Ectodermal cell (in vitro differentiated cells): ENCODE measurements around the gene HS3ST4.

Experiments used
- H3K27ac ChIP-seq: 2 replicates; pipeline ENCODE4 v1.7.0; 2013; ENCODE audit warnings: mild to moderate bottlenecking, low read depth, low read length; ENCODE audit not compliant: insufficient read depth, poor library complexity, severe bottlenecking
- H3K27me3 ChIP-seq: 2 replicates; pipeline ENCODE4 v1.7.0; 2013; ENCODE audit warnings: mild to moderate bottlenecking, low read length; ENCODE audit not compliant: insufficient read depth, control insufficient read depth, poor library complexity, severe bottlenecking
- H3K36me3 ChIP-seq: one replicate; pipeline ENCODE4 v1.7.0; 2013; ENCODE audit warnings: low read length; ENCODE audit not compliant: control insufficient read depth, insufficient read depth
- H3K4me1 ChIP-seq: one replicate; pipeline ENCODE4 v1.7.0; 2013; ENCODE audit warnings: low read length; ENCODE audit not compliant: control insufficient read depth, insufficient read depth
- H3K4me3 ChIP-seq: 2 replicates; pipeline ENCODE4 v1.7.0; 2013; ENCODE audit warnings: low read depth, low read length, control low read depth; ENCODE audit not compliant: insufficient read depth
- H3K9me3 ChIP-seq: 2 replicates; pipeline ENCODE4 v1.7.0; 2013; ENCODE audit warnings: mild to moderate bottlenecking, low read length, moderate library complexity; ENCODE audit not compliant: control insufficient read depth
- WGBS, 2 experiments: methylation state at CpG; one replicate each; pipeline ENCODE4 v1.1.7; 2013; ENCODE audit warnings: missing lambda C conversion rate in 2 of 2; 5-methylcytosine and 5-hydroxymethylcytosine counted together

HS3ST4 gene

DNA sequence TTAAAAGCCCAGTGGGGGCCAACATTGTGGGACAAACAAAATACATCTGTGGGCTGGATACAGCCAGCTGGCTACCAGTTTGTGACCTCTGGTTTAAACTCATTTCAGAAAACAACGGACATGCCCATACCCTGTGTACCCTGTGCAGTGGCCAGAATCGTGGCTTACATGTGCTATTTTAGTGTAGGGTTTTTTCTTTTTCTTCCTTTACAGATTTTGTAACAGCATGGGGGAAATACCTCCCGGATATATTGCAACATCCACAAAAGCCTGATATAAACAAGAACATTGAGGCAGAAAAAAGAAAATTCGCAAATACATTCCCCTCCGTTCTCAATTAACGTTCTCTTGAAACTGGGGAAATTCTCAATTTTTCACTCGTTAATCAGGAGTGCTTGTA is 7.3 kb downstream of the HS3ST4 start:
- no peak overlapping the region for H3K27ac ChIP-seq
- no peak overlapping the region for H3K4me3 ChIP-seq
- no peaks in the 10 kb centered on the region for H3K9me3 ChIP-seq
- peaks cover 16% of the 10 kb centered on the region for H3K27me3 ChIP-seq
- peaks cover 1% of the 10 kb centered on the region for H3K4me1 ChIP-seq
- H3K36me3 ChIP-seq: no peaks in the 10 kb centered on the region
- 96% methylated on average over 6 of the region's 7 CpGs for WGBS, 2 experiments

DNA sequence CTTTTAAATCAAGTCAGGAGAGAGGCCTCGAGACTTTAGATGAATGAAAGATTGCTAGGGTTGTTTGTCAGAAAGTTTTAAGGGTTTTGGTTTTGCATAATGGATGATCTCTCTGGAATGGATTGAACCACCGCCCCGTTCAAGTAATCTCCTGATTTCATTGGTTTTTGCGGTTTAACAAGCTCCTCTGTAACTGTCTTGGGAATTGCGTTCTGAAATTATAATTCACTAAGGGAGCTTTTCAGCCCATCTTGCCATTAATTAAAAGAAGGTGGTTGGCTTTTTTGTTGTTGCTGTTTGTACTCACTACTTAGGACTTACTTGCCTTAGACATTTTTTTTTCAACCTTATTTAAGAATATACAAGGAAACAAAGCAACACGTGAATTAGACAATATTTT is 8.8 kb downstream of the HS3ST4 start:
- Histone ChIP-seq H3K27me3 (peaks cover 2% of the 10 kb centered on the region), H3K27ac (no peak overlapping the region), H3K9me3 (no peaks in the 10 kb centered on the region), H3K36me3 (no peaks in the 10 kb centered on the region), H3K4me1 (no peaks in the 10 kb centered on the region), H3K4me3 (no peak overlapping the region)
- 93 to 98% methylated on average over 6 of the region's 6 CpGs for WGBS, 2 experiments

DNA sequence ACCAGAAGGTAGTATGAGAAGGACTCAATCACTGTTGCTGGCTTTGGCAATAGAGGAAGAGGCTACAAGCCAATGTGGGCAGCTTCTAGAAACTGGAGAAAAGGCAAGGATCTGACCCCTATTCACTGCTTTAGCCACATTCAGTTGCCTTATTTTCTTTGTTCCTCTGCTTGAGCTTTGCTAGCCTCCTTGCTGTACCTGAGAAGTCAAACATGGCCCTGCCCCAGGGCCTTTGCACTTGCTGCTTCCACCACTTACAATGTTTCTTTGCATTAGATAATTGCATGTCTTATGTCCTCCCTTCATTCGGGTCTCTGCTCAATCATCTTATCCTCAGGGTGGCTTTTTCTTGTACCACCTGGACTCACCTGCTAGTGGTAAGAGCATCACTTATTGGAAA is 15.8 kb downstream of the HS3ST4 start:
- H3K27ac ChIP-seq: no peak overlapping the region
- no peak overlapping the region for H3K4me3 ChIP-seq
- H3K36me3 ChIP-seq: no peaks in the 10 kb centered on the region
- WGBS, 2 experiments: 92 to 96% methylated on average over 1 of the region's 1 CpG
- no peaks in the 10 kb centered on the region for H3K27me3 ChIP-seq
- no peaks in the 10 kb centered on the region for H3K9me3 ChIP-seq
- H3K4me1 ChIP-seq: peaks cover 6% of the 10 kb centered on the region

DNA sequence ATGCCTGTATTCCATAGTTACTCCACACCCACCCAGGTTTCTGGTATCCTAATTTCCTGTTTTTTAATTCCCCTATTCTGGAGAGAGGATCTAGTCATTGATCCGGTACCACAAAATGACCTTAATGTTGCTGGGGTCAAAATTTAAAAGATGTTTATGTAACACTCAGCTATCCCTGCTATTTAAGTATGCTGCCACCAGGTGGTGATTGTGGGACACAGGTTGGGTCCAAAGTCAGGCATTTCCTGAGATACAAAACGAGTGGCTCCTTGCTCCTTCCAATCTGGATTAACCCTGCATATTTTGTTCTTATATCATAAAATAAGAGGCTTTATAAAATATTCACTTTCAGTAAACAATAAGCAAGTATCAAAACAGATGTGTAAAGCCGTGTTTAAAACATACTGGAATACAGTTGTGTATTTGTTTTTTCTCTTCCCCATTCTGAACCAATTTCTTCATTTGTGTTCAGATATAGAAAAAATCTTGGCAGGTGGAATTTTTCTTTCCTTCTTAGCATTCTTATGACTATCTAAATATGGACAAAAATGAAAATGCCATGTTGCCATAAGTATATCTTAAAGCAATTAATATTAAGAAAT is 16.3 kb downstream of the HS3ST4 start:
- WGBS, 2 experiments: 82 to 94% methylated on average over 2 to 3 of the region's 3 CpGs
- H3K4me3 ChIP-seq: no peak overlapping the region
- H3K4me1 ChIP-seq: peaks cover 6% of the 10 kb centered on the region
- H3K36me3 ChIP-seq: no peaks in the 10 kb centered on the region
- no peaks in the 10 kb centered on the region for H3K27me3 ChIP-seq
- no peak overlapping the region for H3K27ac ChIP-seq
- no peaks in the 10 kb centered on the region for H3K9me3 ChIP-seq

DNA sequence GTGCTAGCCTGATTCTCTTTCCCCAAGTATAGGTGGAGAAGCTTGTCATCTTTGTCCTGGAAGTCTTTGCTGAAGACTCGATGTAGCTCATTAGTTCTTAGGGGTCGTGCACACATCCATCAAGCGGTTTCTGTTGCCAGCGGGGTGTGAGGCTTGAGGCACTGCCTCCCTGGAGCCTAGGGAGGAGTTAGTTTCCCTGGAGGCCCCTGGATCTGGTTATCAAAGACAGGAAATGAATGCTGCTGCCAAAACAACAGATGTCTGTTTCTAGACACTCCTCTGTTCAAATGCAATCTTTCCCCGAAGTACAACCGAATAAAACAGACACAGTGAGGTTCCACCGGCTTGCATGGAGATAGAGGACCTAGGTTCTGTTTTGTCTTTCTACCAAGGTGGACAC is 17.5 kb downstream of the HS3ST4 start:
- H3K4me3 ChIP-seq: no peak overlapping the region
- H3K4me1 ChIP-seq: peaks cover 6% of the 10 kb centered on the region
- H3K36me3 ChIP-seq: no peaks in the 10 kb centered on the region
- 58 to 62% methylated on average over 7 of the region's 7 CpGs for WGBS, 2 experiments
- H3K27me3 ChIP-seq: no peaks in the 10 kb centered on the region
- no peak overlapping the region for H3K27ac ChIP-seq
- H3K9me3 ChIP-seq: no peaks in the 10 kb centered on the region

DNA sequence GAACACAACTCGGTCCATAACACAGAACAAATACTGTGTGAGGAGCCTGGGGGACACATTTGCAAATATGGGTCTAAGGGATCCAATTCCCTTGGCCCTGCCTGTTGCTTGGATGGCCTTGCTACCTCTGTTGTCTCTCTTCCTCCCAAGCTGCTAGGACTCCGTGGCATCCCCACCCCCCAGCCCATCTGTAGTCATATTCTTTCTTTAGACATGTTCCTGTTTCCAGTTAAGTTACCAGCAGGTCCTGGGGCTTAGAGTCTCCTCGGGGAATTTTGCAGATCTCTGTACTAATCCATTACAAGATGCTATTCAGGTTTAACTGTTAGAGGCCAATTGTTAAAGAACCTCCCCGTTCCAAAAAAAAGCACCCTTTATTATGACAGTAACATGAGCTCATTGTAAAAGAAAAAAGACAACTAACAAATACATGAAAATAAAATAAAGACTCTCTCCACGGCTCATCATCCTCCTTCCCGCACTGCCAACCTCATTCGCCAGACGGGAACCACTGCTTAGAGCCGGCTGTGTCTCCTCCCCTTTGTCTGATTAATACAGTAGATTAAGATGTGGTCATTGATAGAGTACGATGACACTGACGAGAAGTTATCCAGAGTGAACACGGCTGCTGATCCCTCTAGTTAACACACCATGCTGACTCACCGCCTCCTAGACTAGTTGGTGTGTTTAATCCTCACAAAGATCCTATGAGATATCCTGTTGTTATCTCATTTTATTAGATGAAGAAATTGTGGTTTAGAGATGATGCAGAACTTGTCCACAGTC is 22.2 kb downstream of the HS3ST4 start:
- H3K9me3 ChIP-seq: no peaks in the 10 kb centered on the region
- no peaks in the 10 kb centered on the region for H3K36me3 ChIP-seq
- H3K27ac ChIP-seq: no peak overlapping the region
- 84 to 89% methylated on average over 13 of the region's 13 CpGs for WGBS, 2 experiments
- H3K4me1 ChIP-seq: peaks cover 5% of the 10 kb centered on the region
- no peaks in the 10 kb centered on the region for H3K27me3 ChIP-seq
- no peak overlapping the region for H3K4me3 ChIP-seq

DNA sequence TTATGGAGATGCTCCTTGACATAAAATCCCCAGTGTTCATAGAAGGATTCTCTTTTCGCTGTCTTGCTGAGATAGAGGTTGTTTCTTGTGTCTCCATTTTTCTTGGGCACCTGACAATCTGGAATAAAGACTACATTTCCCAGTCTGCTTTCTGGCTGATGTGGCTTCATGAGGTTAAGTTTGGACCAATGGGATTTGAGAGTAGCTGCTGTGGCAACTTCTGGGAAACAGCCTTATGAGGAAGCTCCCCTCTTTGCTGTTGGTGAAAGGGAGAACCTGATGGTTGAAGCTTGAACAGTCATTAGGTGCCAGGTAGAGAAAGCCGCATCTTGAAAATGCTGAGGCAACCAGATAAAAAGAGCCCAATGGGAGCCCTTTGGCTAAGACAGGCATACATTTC is 24.4 kb downstream of the HS3ST4 start:
- Histone ChIP-seq H3K27me3 (no peaks in the 10 kb centered on the region), H3K4me3 (no peak overlapping the region)
- 96% methylated on average over 2 of the region's 2 CpGs for WGBS, 2 experiments

DNA sequence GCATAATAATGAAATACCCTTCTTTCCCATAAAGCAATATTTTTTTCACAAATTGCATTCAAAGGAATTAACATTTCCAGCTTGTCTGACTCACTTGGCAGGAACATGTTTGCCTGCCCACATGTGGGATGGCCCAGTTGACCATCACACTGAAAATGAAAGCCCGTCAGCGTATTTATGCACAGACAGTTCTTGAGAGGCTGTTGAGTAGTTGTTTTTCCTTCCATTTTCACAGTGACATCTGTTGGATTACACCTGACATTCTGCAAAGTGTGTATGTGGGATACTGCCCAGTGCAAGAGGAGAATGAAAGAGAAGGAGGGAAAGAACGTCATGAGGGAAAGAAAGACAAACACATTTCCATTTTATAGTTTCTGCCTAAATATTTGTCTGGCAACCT is 29.7 kb downstream of the HS3ST4 start:
- 93 to 99% methylated on average over 3 of the region's 3 CpGs for WGBS, 2 experiments
- no peak overlapping the region for H3K4me3 ChIP-seq
- no peaks in the 10 kb centered on the region for H3K4me1 ChIP-seq
- H3K36me3 ChIP-seq: no peaks in the 10 kb centered on the region
- no peak overlapping the region for H3K27ac ChIP-seq
- H3K27me3 ChIP-seq: no peaks in the 10 kb centered on the region
- no peaks in the 10 kb centered on the region for H3K9me3 ChIP-seq

More for the DNA sequence above, 24.4 kb downstream of the HS3ST4 start:
- H3K9me3 ChIP-seq: no peaks in the 10 kb centered on the region
- no peak overlapping the region for H3K27ac ChIP-seq
- no peaks in the 10 kb centered on the region for H3K36me3 ChIP-seq
- peaks cover 2% of the 10 kb centered on the region for H3K4me1 ChIP-seq

DNA sequence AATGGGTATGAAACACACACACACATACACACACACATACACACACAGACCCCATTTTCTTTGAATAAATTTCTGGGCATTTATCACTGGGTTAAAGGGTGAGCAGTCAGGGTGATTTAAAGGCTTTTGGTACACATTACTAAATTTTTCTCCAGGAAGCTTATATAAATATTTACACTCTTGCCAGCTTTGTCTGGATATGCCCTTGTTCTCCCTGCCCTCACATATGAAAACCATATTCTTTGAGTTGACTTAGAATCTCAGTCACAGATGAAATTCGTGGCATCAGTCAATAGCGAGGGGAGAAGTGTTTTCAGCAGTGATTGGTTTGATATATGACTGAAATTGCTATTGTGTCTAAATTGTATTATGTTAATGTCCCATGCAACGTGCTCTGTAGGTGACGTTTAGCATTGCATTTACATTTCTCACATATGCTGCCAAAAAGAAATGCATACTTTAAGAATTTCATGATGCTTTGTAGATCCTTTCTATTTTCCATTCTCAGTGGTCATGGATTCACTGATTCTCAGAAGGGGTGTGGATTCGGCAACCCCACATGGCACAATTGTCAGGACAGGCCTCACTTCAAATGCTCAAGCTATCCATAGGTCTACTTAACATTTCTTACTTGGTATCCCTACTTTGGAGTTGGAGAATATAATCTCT is 34.8 kb downstream of the HS3ST4 start:
- Histone ChIP-seq H3K36me3 (no peaks in the 10 kb centered on the region), H3K4me3 (no peak overlapping the region), H3K4me1 (no peaks in the 10 kb centered on the region), H3K27me3 (no peaks in the 10 kb centered on the region), H3K27ac (no peak overlapping the region), H3K9me3 (no peaks in the 10 kb centered on the region)
- WGBS, 2 experiments: 64 to 77% methylated on average over 5 of the region's 5 CpGs

DNA sequence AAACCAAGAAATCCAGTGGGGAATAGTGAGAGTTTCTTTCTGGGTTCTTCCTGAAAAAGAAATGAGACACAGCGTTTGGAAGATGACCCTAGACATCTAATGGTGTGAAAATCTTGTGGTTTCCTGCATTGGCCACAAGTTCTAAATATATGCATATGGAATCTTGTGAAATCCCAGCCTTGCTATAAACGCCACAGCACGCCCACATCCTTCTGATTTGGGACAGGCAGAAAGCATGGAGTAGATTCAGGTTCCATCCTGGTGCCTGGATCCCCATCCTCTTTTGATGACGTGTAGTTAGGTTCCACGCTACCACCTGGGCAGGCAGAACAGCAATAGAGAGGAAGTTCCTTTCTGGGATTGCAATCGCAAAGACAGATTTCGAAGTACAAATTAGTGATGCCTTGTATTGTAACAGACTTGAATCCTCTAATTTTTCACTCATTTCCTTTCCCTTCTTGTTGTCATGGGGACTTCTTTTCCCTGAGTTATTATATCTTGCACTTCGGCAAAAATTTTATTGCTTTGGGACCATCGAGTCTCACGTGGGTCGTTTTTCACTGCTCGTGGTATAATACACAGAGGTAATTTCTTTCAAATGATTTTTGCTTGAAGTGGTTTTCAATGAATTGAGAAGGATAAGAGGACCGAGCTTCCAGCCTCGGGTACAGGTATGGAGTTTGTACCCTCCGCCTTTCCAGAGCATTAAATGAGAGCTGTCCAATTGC is 37.6 kb downstream of the HS3ST4 start:
- Histone ChIP-seq H3K36me3 (no peaks in the 10 kb centered on the region), H3K27me3 (no peaks in the 10 kb centered on the region), H3K9me3 (no peaks in the 10 kb centered on the region), H3K4me1 (no peaks in the 10 kb centered on the region), H3K4me3 (no peak overlapping the region), H3K27ac (no peak overlapping the region)
- 92 to 94% methylated on average over 15 of the region's 15 CpGs for WGBS, 2 experiments
